HepG2 (cell line): ENCODE data around the gene ADGRG6. TPM values are rescaled to one million over a fixed set of nuclear protein-coding genes. Genes with fewer than 3 reads are reported as not detected.

Experiments
- AFF4 ChIP-seq: sonication (generic); formaldehyde crosslinking; IDR thresholded peaks from 2 replicates; pipeline ENCODE4 v1.4.0; 2020; ENCODE audit warnings: missing genetic modification reagents
- ATF7 ChIP-seq, 2 experiments: fragments of 450-650 bp in 1 of 2; sonication (generic) in 1 of 2; formaldehyde crosslinking in 1 of 2; IDR thresholded peaks; 2 replicates each; pipeline versions ENCODE4 v1.4.0 to v1.6.1; 2016 to 2020; ENCODE audit warnings: antibody characterized with exemption in 1 of 2, mild to moderate bottlenecking in 1 of 2, missing genetic modification reagents in 1 of 2
- BCL6 ChIP-seq: IDR thresholded peaks from 2 replicates; pipeline ENCODE4 v1.6.1; 2016; ENCODE audit warnings: missing genetic modification reagents, missing compliant biosample characterization
- DNMT3B ChIP-seq: conservative IDR thresholded peaks from 2 replicates; pipeline ENCODE4 v1.6.1; 2016; ENCODE audit warnings: missing biosample characterization, control low read depth
- FLYWCH1 ChIP-seq: sonication (generic); formaldehyde crosslinking; IDR thresholded peaks from 2 replicates; pipeline ENCODE4 v1.8.1; 2023; ENCODE audit warnings: mild to moderate bottlenecking, missing genetic modification reagents
- GTF2F1 ChIP-seq: fragments of 150-350 bp; IDR thresholded peaks from 2 replicates; pipeline ENCODE4 v1.6.1; 2014; ENCODE audit warnings: low read length
- HDAC6 ChIP-seq: fragments of 200-600 bp; sonication (generic); IDR thresholded peaks from 2 replicates; pipeline ENCODE4 v1.7.0; 2017; ENCODE audit warnings: mild to moderate bottlenecking, antibody characterized with exemption, low read length, low read depth
- HIVEP1 ChIP-seq: sonication (generic); formaldehyde crosslinking; IDR thresholded peaks from 2 replicates; pipeline ENCODE4 v1.4.0; 2020; ENCODE audit warnings: mild to moderate bottlenecking, missing genetic modification reagents
- IKZF4 ChIP-seq: sonication (generic); formaldehyde crosslinking; IDR thresholded peaks from 2 replicates; pipeline ENCODE4 v1.5.1; 2020; ENCODE audit warnings: borderline replicate concordance, mild to moderate bottlenecking, low read depth, missing genetic modification reagents; ENCODE audit errors: not compliant biosample characterization
- PBX2 ChIP-seq: IDR thresholded peaks from 2 replicates; pipeline ENCODE4 v1.6.1; 2016; ENCODE audit warnings: control low read depth
- PCBP2 ChIP-seq: fragments of 200-400 bp; formaldehyde crosslinking; optimal IDR thresholded peaks from 2 replicates; pipeline ENCODE3; 2018; ENCODE audit warnings: low read length, low read depth; ENCODE audit not compliant: poor library complexity, severe bottlenecking
- REL ChIP-seq: sonication (generic); formaldehyde crosslinking; conservative IDR thresholded peaks from 2 replicates; pipeline ENCODE4 v1.8.0; 2022; ENCODE audit warnings: mild to moderate bottlenecking, missing genetic modification reagents, moderate library complexity
- RXRB ChIP-seq: IDR thresholded peaks from 2 replicates; pipeline ENCODE4 v1.6.1; 2016; ENCODE audit warnings: borderline replicate concordance, missing genetic modification reagents, missing compliant biosample characterization
- SP5 ChIP-seq: IDR thresholded peaks from 2 replicates; pipeline ENCODE4 v1.6.1; 2016; ENCODE audit warnings: low read depth, borderline replicate concordance
- SRSF1 ChIP-seq: fragments of 200-400 bp; formaldehyde crosslinking; optimal IDR thresholded peaks from 2 replicates; pipeline ENCODE3; 2017; ENCODE audit warnings: mild to moderate bottlenecking, low read depth, low read length, moderate library complexity
- U2AF2 ChIP-seq: fragments of 200-400 bp; formaldehyde crosslinking; IDR thresholded peaks from 2 replicates; pipeline ENCODE4 v1.6.1; 2017; ENCODE audit warnings: low read depth, mild to moderate bottlenecking, low read length
- ZGPAT ChIP-seq: IDR thresholded peaks from 2 replicates; pipeline ENCODE4 v1.6.1; 2016; ENCODE audit warnings: mild to moderate bottlenecking
- ZNF33A ChIP-seq: sonication (generic); formaldehyde crosslinking; IDR thresholded peaks from 2 replicates; pipeline ENCODE4 v1.5.1; 2020; ENCODE audit warnings: missing genetic modification reagents, mild to moderate bottlenecking, moderate library complexity, borderline replicate concordance
- ZNF354B ChIP-seq: sonication (generic); formaldehyde crosslinking; IDR thresholded peaks from 2 replicates; pipeline ENCODE4 v1.8.0; 2022; ENCODE audit warnings: mild to moderate bottlenecking, missing genetic modification reagents
- ZNF776 ChIP-seq: sonication (generic); formaldehyde crosslinking; IDR thresholded peaks from 2 replicates; pipeline ENCODE4 v1.4.0; 2020; ENCODE audit warnings: mild to moderate bottlenecking, missing genetic modification reagents
- ZXDC ChIP-seq: sonication (generic); formaldehyde crosslinking; IDR thresholded peaks from 2 replicates; pipeline ENCODE4 v1.5.0; 2020; ENCODE audit warnings: mild to moderate bottlenecking, missing genetic modification reagents
- polyA plus RNA-seq, 8 experiments: library from polyadenylated mRNA; depleted of rRNA in 3 of 8; stranded (reverse) in 7 of 8; unstranded in 1 of 8; fragments of >200 nt; fragmentation: Illumina TruSeq in 4 of 8; extraction: Trizol in 4 of 8; gene quantifications; 2 replicates each; pipeline versions ENCODE4 v1.2.1 to v1.2.3, GENCODE V29; 2011 to 2016; ENCODE audit warnings: low read depth in 4 of 8, missing spikeins in 1 of 8, mixed read lengths in 1 of 8; ENCODE audit not compliant: insufficient read depth in 1 of 8
- total RNA-seq, 5 experiments: library from RNA; depleted of rRNA; stranded (reverse); fragments of >200 nt; fragmentation: Illumina TruSeq; extraction: Trizol; gene quantifications; 2 replicates each; pipeline ENCODE4 v1.2.3, GENCODE V29; 2016; ENCODE audit warnings: low read depth in 1 of 5

The ADGRG6 gene
- total and polyA plus RNA-seq, 2 of the 13 experiments (the other 11 are each of a cell fraction or from before 2014, with no cell fraction given), result 129 to 249 TPM

GRCh38 chr6:142301651-142302391, at the start of gene ADGRG6 (continued):
- TF ChIP-seq HIVEP1 (no peak; the same call in 1 of the 2 replicates), GTF2F1 (no peak), ZNF354B (peak; percentile 80; the same call in 1 of the 2 replicates), ATF7 (IDR thresholded peaks at IDR 0.05) (no peak), ATF7 (CRISPR knock-in tag; IDR thresholded peaks at IDR 0.05) (no peak; the same call in 1 of the 2 replicates), DNMT3B (CRISPR knock-in tag) (no peak), ZNF33A (no peak), ZXDC (CRISPR knock-in tag) (no peak), HDAC6 (no peak), U2AF2 (no peak), PBX2 (CRISPR knock-in tag) (no peak), SRSF1 (no peak), FLYWCH1 (CRISPR knock-in tag) (no peak), IKZF4 (CRISPR knock-in tag) (peak; percentile 89), ZNF776 (CRISPR knock-in tag) (peak; percentile 99), BCL6 (CRISPR knock-in tag) (peak; percentile 71), ZGPAT (CRISPR knock-in tag) (peak; percentile 98), REL (CRISPR knock-in tag) (peak; percentile 89), PCBP2 (no peak), AFF4 (CRISPR knock-in tag) (peak; percentile 95), RXRB (CRISPR knock-in tag) (peak; percentile 81), SP5 (CRISPR knock-in tag) (peak; percentile 94)
